Activated naive CD4-positive, alpha-beta T cell treated with anti-CD3 and anti-CD28 coated beads, Interleukin-2, amount 50 U/mL, for 24 hours (primary cell): ENCODE data around the gene BRF1.

ENCODE experiments used
- H3K27ac Mint-ChIP-seq: one replicate; pipeline ENCODE4 v1.8.0; 2021; ENCODE audit warnings: mild to moderate bottlenecking, mixed read lengths
- H3K27me3 Mint-ChIP-seq: one replicate; pipeline ENCODE4 v1.8.0; 2021; ENCODE audit warnings: mixed read lengths
- H3K36me3 Mint-ChIP-seq: one replicate; pipeline ENCODE4 v1.8.0; 2021; ENCODE audit warnings: mixed read lengths
- H3K4me1 Mint-ChIP-seq: one replicate; pipeline ENCODE4 v1.8.0; 2021; ENCODE audit warnings: mixed read lengths
- H3K4me3 Mint-ChIP-seq: one replicate; pipeline ENCODE4 v1.8.0; 2021; ENCODE audit warnings: mild to moderate bottlenecking, mixed read lengths
- H3K9me3 Mint-ChIP-seq: one replicate; pipeline ENCODE4 v1.8.0; 2021; ENCODE audit warnings: mixed read lengths

The BRF1 gene

GRCh38 chr14:105201156-105201924 lies 99.5 kb downstream of the BRF1 start:
- Mint-ChIP-seq H3K9me3 (no peaks in the 10 kb centered on the region), H3K4me1 (peaks cover 7% of the 10 kb centered on the region), H3K4me3 (no peak overlapping the region), H3K36me3 (no peaks in the 10 kb centered on the region), H3K27ac (no peak overlapping the region), H3K27me3 (peaks cover 9% of the 10 kb centered on the region)

- Mint-ChIP-seq H3K27ac (no peak overlapping the region), H3K36me3 (no peaks in the 10 kb centered on the region), H3K4me3 (no peak overlapping the region), H3K27me3 (peaks cover 9% of the 10 kb centered on the region), H3K9me3 (no peaks in the 10 kb centered on the region), H3K4me1 (peaks cover 10% of the 10 kb centered on the region)
Observed at GRCh38 chr14:105200641-105201040, 100.2 kb downstream of the BRF1 start.

- H3K4me3 Mint-ChIP-seq: no peak overlapping the region
- H3K27me3 Mint-ChIP-seq: peaks cover 9% of the 10 kb centered on the region
- no peaks in the 10 kb centered on the region for H3K36me3 Mint-ChIP-seq
- no peak overlapping the region for H3K27ac Mint-ChIP-seq
- H3K4me1 Mint-ChIP-seq: peaks cover 14% of the 10 kb centered on the region
- H3K9me3 Mint-ChIP-seq: no peaks in the 10 kb centered on the region
Observed at GRCh38 chr14:105200074-105200473, 100.7 kb downstream of the BRF1 start.

- H3K36me3 Mint-ChIP-seq: no peaks in the 10 kb centered on the region
- no peak overlapping the region for H3K27ac Mint-ChIP-seq
Observed at GRCh38 chr14:105199093-105199492, 101.7 kb downstream of the BRF1 start.

GRCh38 chr14:105198588-105198987 lies 102.2 kb downstream of the BRF1 start:
- Mint-ChIP-seq H3K27me3 (peaks cover 13% of the 10 kb centered on the region), H3K27ac (no peak overlapping the region), H3K4me3 (no peak overlapping the region), H3K4me1 (peaks cover 26% of the 10 kb centered on the region), H3K9me3 (no peaks in the 10 kb centered on the region), H3K36me3 (no peaks in the 10 kb centered on the region)

More at GRCh38 chr14:105199093-105199492, 101.7 kb downstream of the BRF1 start:
- no peaks in the 10 kb centered on the region for H3K9me3 Mint-ChIP-seq
- peaks cover 21% of the 10 kb centered on the region for H3K4me1 Mint-ChIP-seq
- no peak overlapping the region for H3K4me3 Mint-ChIP-seq
- H3K27me3 Mint-ChIP-seq: peaks cover 13% of the 10 kb centered on the region

- peaks cover 13% of the 10 kb centered on the region for H3K27me3 Mint-ChIP-seq
- H3K36me3 Mint-ChIP-seq: no peaks in the 10 kb centered on the region
- no peaks in the 10 kb centered on the region for H3K9me3 Mint-ChIP-seq
- peaks cover 26% of the 10 kb centered on the region for H3K4me1 Mint-ChIP-seq
- H3K4me3 Mint-ChIP-seq: no peak overlapping the region
- no peak overlapping the region for H3K27ac Mint-ChIP-seq
Observed at GRCh38 chr14:105197211-105197641, 103.6 kb downstream of the BRF1 start.

- no peak overlapping the region for H3K27ac Mint-ChIP-seq
- peaks cover 13% of the 10 kb centered on the region for H3K27me3 Mint-ChIP-seq
- H3K4me1 Mint-ChIP-seq: peaks cover 19% of the 10 kb centered on the region
- H3K4me3 Mint-ChIP-seq: no peak overlapping the region
- no peaks in the 10 kb centered on the region for H3K9me3 Mint-ChIP-seq
- H3K36me3 Mint-ChIP-seq: no peaks in the 10 kb centered on the region
Observed at GRCh38 chr14:105196265-105196960, 104.4 kb downstream of the BRF1 start.

GRCh38 chr14:105195522-105196264 lies 105.1 kb downstream of the BRF1 start:
- Mint-ChIP-seq H3K4me1 (peaks cover 19% of the 10 kb centered on the region), H3K9me3 (no peaks in the 10 kb centered on the region), H3K4me3 (peak overlapping the region; percentile 5), H3K27me3 (peaks cover 13% of the 10 kb centered on the region), H3K36me3 (no peaks in the 10 kb centered on the region), H3K27ac (no peak overlapping the region)

GRCh38 chr14:105195051-105195450 lies 105.8 kb downstream of the BRF1 start:
- no peaks in the 10 kb centered on the region for H3K9me3 Mint-ChIP-seq
- H3K27ac Mint-ChIP-seq: no peak overlapping the region
- H3K4me1 Mint-ChIP-seq: peaks cover 19% of the 10 kb centered on the region
- H3K4me3 Mint-ChIP-seq: no peak overlapping the region
- peaks cover 13% of the 10 kb centered on the region for H3K27me3 Mint-ChIP-seq
- no peaks in the 10 kb centered on the region for H3K36me3 Mint-ChIP-seq

GRCh38 chr14:105193916-105194782 lies 106.7 kb downstream of the BRF1 start:
- H3K4me3 Mint-ChIP-seq: peak overlapping the region; percentile 46
- no peaks in the 10 kb centered on the region for H3K9me3 Mint-ChIP-seq
- no peaks in the 10 kb centered on the region for H3K36me3 Mint-ChIP-seq
- peaks cover 10% of the 10 kb centered on the region for H3K27me3 Mint-ChIP-seq
- H3K4me1 Mint-ChIP-seq: peaks cover 19% of the 10 kb centered on the region
- no peak overlapping the region for H3K27ac Mint-ChIP-seq

GRCh38 chr14:105192866-105193731 lies 107.7 kb downstream of the BRF1 start:
- H3K27ac Mint-ChIP-seq: no peak overlapping the region
- H3K4me3 Mint-ChIP-seq: peak overlapping the region; percentile 36
- H3K9me3 Mint-ChIP-seq: no peaks in the 10 kb centered on the region
- H3K4me1 Mint-ChIP-seq: peaks cover 19% of the 10 kb centered on the region
- H3K36me3 Mint-ChIP-seq: no peaks in the 10 kb centered on the region
- H3K27me3 Mint-ChIP-seq: peaks cover 6% of the 10 kb centered on the region

- no peaks in the 10 kb centered on the region for H3K9me3 Mint-ChIP-seq
Observed at GRCh38 chr14:105187935-105188524, 112.8 kb downstream of the BRF1 start.

GRCh38 chr14:105187116-105187515 lies 113.7 kb downstream of the BRF1 start:
- Mint-ChIP-seq H3K9me3 (no peaks in the 10 kb centered on the region), H3K36me3 (no peaks in the 10 kb centered on the region), H3K4me3 (no peak overlapping the region), H3K27ac (no peak overlapping the region), H3K4me1 (peaks cover 3% of the 10 kb centered on the region), H3K27me3 (no peaks in the 10 kb centered on the region)

More at GRCh38 chr14:105187935-105188524, 112.8 kb downstream of the BRF1 start:
- no peak overlapping the region for H3K27ac Mint-ChIP-seq
- no peaks in the 10 kb centered on the region for H3K36me3 Mint-ChIP-seq
- H3K4me1 Mint-ChIP-seq: no peaks in the 10 kb centered on the region
- H3K4me3 Mint-ChIP-seq: no peak overlapping the region
- no peaks in the 10 kb centered on the region for H3K27me3 Mint-ChIP-seq

- Mint-ChIP-seq H3K27ac (no peak overlapping the region), H3K36me3 (no peaks in the 10 kb centered on the region), H3K9me3 (no peaks in the 10 kb centered on the region), H3K4me1 (peaks cover 4% of the 10 kb centered on the region), H3K4me3 (no peak overlapping the region), H3K27me3 (no peaks in the 10 kb centered on the region)
Observed at GRCh38 chr14:105185973-105186372, 114.8 kb downstream of the BRF1 start.
